ENCODE data around the gene TAF7L.

Gene TAF7L

DNA sequence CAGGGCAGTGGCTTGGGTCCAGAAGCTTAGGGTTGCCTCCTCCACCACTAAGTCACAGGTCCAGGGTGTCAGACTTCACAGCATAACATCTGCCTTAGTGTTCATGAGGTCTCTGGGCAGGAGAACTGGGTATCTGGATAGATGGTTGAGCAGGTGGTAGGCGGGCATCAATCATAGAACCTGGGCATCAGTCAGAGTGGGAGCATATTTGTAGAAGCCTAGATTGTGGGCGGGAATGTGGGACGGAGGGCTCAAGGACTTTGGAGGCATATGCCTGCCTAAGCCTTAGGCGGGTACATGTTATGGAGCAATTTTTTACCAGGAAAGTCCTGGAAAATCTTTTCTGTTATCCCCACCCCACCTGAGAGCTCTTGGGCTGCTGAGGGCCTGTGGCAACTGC is 28.5 kb downstream of the TAF7L start:
- DNase-seq (ENCODE audit: low spot score): no peak
- TF ChIP-seq, protein P1, sequence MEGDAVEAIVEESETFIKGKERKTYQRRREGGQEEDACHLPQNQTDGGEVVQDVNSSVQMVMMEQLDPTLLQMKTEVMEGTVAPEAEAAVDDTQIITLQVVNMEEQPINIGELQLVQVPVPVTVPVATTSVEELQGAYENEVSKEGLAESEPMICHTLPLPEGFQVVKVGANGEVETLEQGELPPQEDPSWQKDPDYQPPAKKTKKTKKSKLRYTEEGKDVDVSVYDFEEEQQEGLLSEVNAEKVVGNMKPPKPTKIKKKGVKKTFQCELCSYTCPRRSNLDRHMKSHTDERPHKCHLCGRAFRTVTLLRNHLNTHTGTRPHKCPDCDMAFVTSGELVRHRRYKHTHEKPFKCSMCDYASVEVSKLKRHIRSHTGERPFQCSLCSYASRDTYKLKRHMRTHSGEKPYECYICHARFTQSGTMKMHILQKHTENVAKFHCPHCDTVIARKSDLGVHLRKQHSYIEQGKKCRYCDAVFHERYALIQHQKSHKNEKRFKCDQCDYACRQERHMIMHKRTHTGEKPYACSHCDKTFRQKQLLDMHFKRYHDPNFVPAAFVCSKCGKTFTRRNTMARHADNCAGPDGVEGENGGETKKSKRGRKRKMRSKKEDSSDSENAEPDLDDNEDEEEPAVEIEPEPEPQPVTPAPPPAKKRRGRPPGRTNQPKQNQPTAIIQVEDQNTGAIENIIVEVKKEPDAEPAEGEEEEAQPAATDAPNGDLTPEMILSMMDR (IDR thresholded peaks at IDR 0.05; ENCODE audit: poor library complexity, severe bottlenecking): no peak
- Histone ChIP-seq H3K27ac (ENCODE audit: poor library complexity, severe bottlenecking) (no peak overlapping the region), H3K27me3 (ENCODE audit: insufficient read depth, poor library complexity, severe bottlenecking) (no peaks in the 10 kb centered on the region), H3K36me3 (ENCODE audit: low read depth) (no peaks in the 10 kb centered on the region), H3K9me3 (ENCODE audit: severe bottlenecking) (no peaks in the 10 kb centered on the region), H3K4me3 (ENCODE audit: severe bottlenecking) (no peak overlapping the region), H3K4me1 (ENCODE audit: insufficient read depth, poor library complexity, severe bottlenecking) (no peaks in the 10 kb centered on the region)
- ATAC-seq (ENCODE audit: low read depth): no peak

DNA sequence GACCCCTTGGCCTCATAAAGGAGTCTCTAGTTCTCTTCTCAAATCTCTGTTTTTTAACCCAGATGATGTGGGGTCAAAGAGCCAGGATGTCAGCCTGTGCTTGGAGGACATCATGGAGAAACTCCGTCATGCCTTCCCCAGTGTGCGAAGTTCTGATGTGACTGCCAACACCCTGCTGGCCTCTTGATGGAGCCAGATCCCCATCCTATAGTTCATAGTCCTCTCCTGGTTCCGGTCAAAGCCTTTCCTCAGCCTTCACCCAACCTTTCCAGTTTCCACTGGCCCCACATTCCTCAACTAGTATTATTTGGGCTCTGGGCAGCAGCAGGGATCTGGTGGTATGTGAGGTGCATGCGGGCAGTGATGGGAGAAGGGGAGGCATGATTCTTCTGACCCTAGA is 30.7 kb downstream of the TAF7L start:
- no peaks in the 10 kb centered on the region for H3K27me3 ChIP-seq (ENCODE audit: insufficient read depth, poor library complexity, severe bottlenecking)
- no peaks in the 10 kb centered on the region for H3K4me1 ChIP-seq (ENCODE audit: insufficient read depth, poor library complexity, severe bottlenecking)
- no peak overlapping the region for H3K27ac ChIP-seq (ENCODE audit: poor library complexity, severe bottlenecking)
- ATAC-seq (ENCODE audit: low read depth) (no peak), DNase-seq (ENCODE audit: low spot score) (no peak)
- no peak overlapping the region for H3K4me3 ChIP-seq (ENCODE audit: severe bottlenecking)
- TF ChIP-seq, protein P1 (IDR thresholded peaks at IDR 0.05; ENCODE audit: poor library complexity, severe bottlenecking): no peak
- H3K9me3 ChIP-seq (ENCODE audit: severe bottlenecking): no peaks in the 10 kb centered on the region
- H3K36me3 ChIP-seq (ENCODE audit: low read depth): no peaks in the 10 kb centered on the region

DNA sequence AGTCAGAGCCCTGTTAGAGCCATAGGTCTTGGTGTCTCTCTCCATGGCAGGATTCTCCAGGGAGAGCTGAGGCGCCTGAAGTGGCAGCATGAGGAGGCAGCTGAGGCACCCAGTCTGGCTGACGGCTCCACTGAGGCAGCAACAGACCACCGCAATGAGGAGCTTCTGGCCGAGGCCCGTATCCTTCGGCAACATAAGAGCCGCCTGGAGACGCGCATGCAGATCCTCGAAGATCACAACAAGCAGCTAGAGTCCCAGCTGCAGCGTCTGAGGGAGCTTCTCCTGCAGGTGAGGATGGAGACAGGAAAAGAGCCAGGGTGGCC is 32.9 kb downstream of the TAF7L start:
- Histone ChIP-seq H3K36me3 (ENCODE audit: low read depth) (no peaks in the 10 kb centered on the region), H3K27ac (ENCODE audit: poor library complexity, severe bottlenecking) (no peak overlapping the region), H3K27me3 (ENCODE audit: insufficient read depth, poor library complexity, severe bottlenecking) (no peaks in the 10 kb centered on the region), H3K4me3 (ENCODE audit: severe bottlenecking) (no peak overlapping the region), H3K9me3 (ENCODE audit: severe bottlenecking) (no peaks in the 10 kb centered on the region), H3K4me1 (ENCODE audit: insufficient read depth, poor library complexity, severe bottlenecking) (no peaks in the 10 kb centered on the region)
- ATAC-seq (ENCODE audit: low read depth) (no peak), DNase-seq (ENCODE audit: low spot score) (no peak)
- TF ChIP-seq, protein P1 (IDR thresholded peaks at IDR 0.05; ENCODE audit: poor library complexity, severe bottlenecking): no peak

DNA sequence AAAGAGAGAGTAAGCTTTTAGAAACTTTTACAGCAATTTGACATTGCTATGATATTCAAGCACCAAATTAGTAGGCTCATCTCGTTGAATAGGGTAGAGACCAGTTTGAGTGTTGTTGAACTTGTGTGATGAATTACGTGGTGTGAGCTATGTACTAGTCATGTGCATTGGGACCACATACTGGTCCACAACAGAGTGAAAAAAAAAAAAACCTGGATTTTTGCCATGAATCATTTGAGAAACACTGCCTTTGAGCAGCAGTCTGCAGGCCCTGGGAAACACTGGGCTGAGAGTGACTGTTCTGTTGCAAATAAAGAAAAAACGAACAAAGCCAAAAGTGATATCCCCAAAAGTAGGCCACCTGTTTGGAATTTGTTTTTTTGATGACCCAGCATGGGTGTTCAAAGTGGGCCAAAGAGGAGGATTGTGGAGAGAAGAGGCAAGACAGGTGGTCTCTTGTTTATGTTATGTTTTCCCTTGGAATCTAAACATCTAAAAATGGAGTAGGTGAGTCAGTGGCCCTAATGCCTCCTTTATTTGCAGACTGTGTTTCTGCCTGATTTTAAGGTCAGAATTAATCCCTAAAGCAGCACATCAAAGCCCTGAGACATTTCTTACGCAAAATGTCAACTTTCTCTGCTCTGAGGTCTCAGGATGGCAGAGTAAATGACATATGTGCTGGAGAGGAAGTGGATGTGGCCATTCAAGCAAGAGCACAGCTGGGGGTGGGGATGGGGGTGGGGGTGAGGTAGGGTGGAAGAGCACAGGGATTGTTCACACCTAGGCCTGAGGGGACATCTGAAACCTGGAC is 33.5 kb downstream of the TAF7L start:
- no peak for ATAC-seq (ENCODE audit: low read depth)
- no peak overlapping the region for H3K4me3 ChIP-seq (ENCODE audit: severe bottlenecking)
- no peak for DNase-seq (ENCODE audit: low spot score)
- TF ChIP-seq, protein P1 (IDR thresholded peaks at IDR 0.05; ENCODE audit: poor library complexity, severe bottlenecking): no peak
- H3K36me3 ChIP-seq (ENCODE audit: low read depth): no peaks in the 10 kb centered on the region
- H3K9me3 ChIP-seq (ENCODE audit: severe bottlenecking): no peaks in the 10 kb centered on the region
- no peaks in the 10 kb centered on the region for H3K27me3 ChIP-seq (ENCODE audit: insufficient read depth, poor library complexity, severe bottlenecking)
- no peak overlapping the region for H3K27ac ChIP-seq (ENCODE audit: poor library complexity, severe bottlenecking)
- no peaks in the 10 kb centered on the region for H3K4me1 ChIP-seq (ENCODE audit: insufficient read depth, poor library complexity, severe bottlenecking)

DNA sequence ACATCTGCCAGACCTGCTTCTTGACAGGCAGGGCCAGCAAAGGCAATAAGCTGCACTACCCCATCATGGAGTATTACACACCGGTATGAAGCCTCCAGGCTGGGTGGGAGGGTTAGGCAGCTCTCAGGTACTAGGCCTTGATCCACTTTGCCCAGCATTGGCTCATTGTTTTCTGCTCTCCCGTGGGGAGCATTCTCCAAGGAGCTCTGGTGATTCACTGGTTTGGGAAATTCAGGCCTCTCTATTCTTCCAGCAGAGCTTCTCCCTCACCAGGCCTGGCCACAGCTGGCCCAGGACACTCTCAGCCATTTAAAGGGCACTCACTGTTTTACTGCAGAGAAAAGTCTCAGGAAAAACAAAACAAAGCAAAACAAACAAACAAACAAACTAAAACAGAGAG is 38.5 kb downstream of the TAF7L start:
- Histone ChIP-seq H3K27ac (ENCODE audit: poor library complexity, severe bottlenecking) (no peak overlapping the region), H3K4me3 (ENCODE audit: severe bottlenecking) (no peak overlapping the region), H3K27me3 (ENCODE audit: insufficient read depth, poor library complexity, severe bottlenecking) (no peaks in the 10 kb centered on the region), H3K4me1 (ENCODE audit: insufficient read depth, poor library complexity, severe bottlenecking) (no peaks in the 10 kb centered on the region), H3K9me3 (ENCODE audit: severe bottlenecking) (no peaks in the 10 kb centered on the region), H3K36me3 (ENCODE audit: low read depth) (no peaks in the 10 kb centered on the region)
- TF ChIP-seq, protein P1 (IDR thresholded peaks at IDR 0.05; ENCODE audit: poor library complexity, severe bottlenecking): no peak
- ATAC-seq (ENCODE audit: low read depth): no peak
- DNase-seq (ENCODE audit: low spot score): no peak

Measured in RWPE2 (cell line).